HEK293 (cell line): Measurements from ENCODE around the gene GPATCH4.

ENCODE experiments used
- CTCF ChIA-PET: fragments of 350-600 bp; formaldehyde crosslinking; extraction: SDS; loops from one replicate; lab custom pipeline; 2021; ENCODE audit warnings: antibody characterized with exemption; lab: Yijun Ruan, JAX
- POLR2A ChIA-PET: fragments of 300-600 bp; formaldehyde crosslinking; extraction: SDS; loops from one replicate; lab custom pipeline; 2020; ENCODE audit warnings: antibody characterized with exemption, inconsistent platforms; lab: Yijun Ruan, JAX
- H3K27ac ChIP-seq: fragments of 200-500 bp; sonication (Bioruptor generic); 2 replicates; pipeline ENCODE4 v1.5.1; 2014; ENCODE audit warnings: low read depth, low read length, control low read depth, inconsistent platforms; ENCODE audit errors: extremely low read depth
- H3K36me3 ChIP-seq, 2 experiments: fragments of 200-500 bp in 1 of 2; sonication (Bioruptor generic) in 1 of 2; 1 replicate in 1 of 2; 2 replicates in 1 of 2; pipeline ENCODE4 v1.5.1; 2014 to 2017; ENCODE audit warnings: inconsistent platforms in 2 of 2, low read length in 2 of 2; ENCODE audit not compliant: control insufficient read depth in 2 of 2, insufficient read depth in 1 of 2
- H3K4me1 ChIP-seq: fragments of 200-500 bp; sonication (Bioruptor generic); 2 replicates; pipeline ENCODE4 v1.5.1; 2014; ENCODE audit warnings: mild to moderate bottlenecking, low read length, inconsistent platforms; ENCODE audit not compliant: control insufficient read depth, insufficient read depth
- H3K4me3 ChIP-seq: 2 replicates; pipeline ENCODE4 v1.5.1; 2011; ENCODE audit warnings: low read depth, mild to moderate bottlenecking, control low read depth, low read length, moderate library complexity
- H3K9me3 ChIP-seq: fragments of 200-500 bp; sonication (Bioruptor generic); 2 replicates; pipeline ENCODE4 v1.5.1; 2014; ENCODE audit warnings: low read depth, low read length, inconsistent platforms; ENCODE audit not compliant: control insufficient read depth, insufficient read depth
- AEBP2 ChIP-seq: fragments of 450-650 bp; formaldehyde crosslinking; IDR thresholded peaks from 2 replicates; pipeline ENCODE4 v1.5.1; 2016; ENCODE audit warnings: missing biosample characterization, missing genetic modification characterization, borderline replicate concordance
- SALL2 ChIP-seq: fragments of 450-650 bp; formaldehyde crosslinking; IDR thresholded peaks from 2 replicates; pipeline ENCODE4 v1.5.0; 2017; ENCODE audit warnings: missing biosample characterization, mild to moderate bottlenecking, missing genetic modification characterization, borderline replicate concordance
- SCRT1 ChIP-seq: fragments of 450-650 bp; formaldehyde crosslinking; IDR thresholded peaks from 2 replicates; pipeline ENCODE4 v1.5.1; 2016; ENCODE audit warnings: missing biosample characterization, missing genetic modification characterization, borderline replicate concordance
- SCRT2 ChIP-seq: fragments of 450-650 bp; formaldehyde crosslinking; IDR thresholded peaks from 2 replicates; pipeline ENCODE4 v1.5.1; 2016; ENCODE audit warnings: missing biosample characterization, missing genetic modification characterization
- ZNF121 ChIP-seq: fragments of 450-650 bp; formaldehyde crosslinking; IDR thresholded peaks from 2 replicates; pipeline ENCODE4 v1.5.1; 2016; ENCODE audit warnings: missing biosample characterization, missing genetic modification characterization
- ZNF140 ChIP-seq: fragments of 450-650 bp; formaldehyde crosslinking; IDR thresholded peaks from 2 replicates; pipeline ENCODE4 v1.5.1; 2016; ENCODE audit warnings: missing biosample characterization, missing genetic modification characterization
- ZNF184 ChIP-seq: fragments of 450-650 bp; IDR thresholded peaks from 2 replicates; pipeline ENCODE4 v1.5.1; 2018; ENCODE audit warnings: missing biosample characterization, mild to moderate bottlenecking, missing genetic modification characterization
- ZNF19 ChIP-seq: fragments of 450-650 bp; formaldehyde crosslinking; IDR thresholded peaks from 2 replicates; pipeline ENCODE4; 2016; ENCODE audit warnings: missing biosample characterization, missing genetic modification characterization, low read depth
- ZNF211 ChIP-seq: fragments of 450-650 bp; formaldehyde crosslinking; IDR thresholded peaks from 2 replicates; pipeline ENCODE4 v1.5.1; 2016; ENCODE audit warnings: low read depth, missing biosample characterization, missing genetic modification characterization
- ZNF274 ChIP-seq, 2 experiments: fragments of 200-500 bp in 1 of 2; fragments of 450-650 bp in 1 of 2; sonication (Bioruptor generic) in 1 of 2; formaldehyde crosslinking in 1 of 2; IDR thresholded peaks; 2 replicates each; pipeline versions ENCODE4 v1.5.1 to v1.6.1; 2014 to 2016; ENCODE audit warnings: borderline replicate concordance in 1 of 2, inconsistent platforms in 1 of 2, low read length in 1 of 2, missing biosample characterization in 1 of 2, missing genetic modification characterization in 1 of 2
- ZNF311 ChIP-seq: fragments of 450-650 bp; formaldehyde crosslinking; IDR thresholded peaks from 2 replicates; pipeline ENCODE4 v1.5.1; 2017; ENCODE audit warnings: missing biosample characterization, missing genetic modification characterization, borderline replicate concordance
- ZNF354C ChIP-seq: fragments of 450-650 bp; formaldehyde crosslinking; IDR thresholded peaks from 2 replicates; pipeline ENCODE4 v1.5.1; 2016; ENCODE audit warnings: missing biosample characterization, missing genetic modification characterization, low read depth, borderline replicate concordance
- ZNF433 ChIP-seq: fragments of 450-650 bp; formaldehyde crosslinking; IDR thresholded peaks from 2 replicates; pipeline ENCODE4 v1.5.1; 2016; ENCODE audit warnings: missing biosample characterization, missing genetic modification characterization, low read depth
- ZNF48 ChIP-seq: fragments of 450-650 bp; formaldehyde crosslinking; IDR thresholded peaks from 2 replicates; pipeline ENCODE4 v1.5.1; 2016; ENCODE audit warnings: missing biosample characterization, missing genetic modification characterization
- ZNF501 ChIP-seq: fragments of 450-650 bp; formaldehyde crosslinking; IDR thresholded peaks from 2 replicates; pipeline ENCODE4 v1.5.1; 2016; ENCODE audit warnings: missing biosample characterization, missing genetic modification characterization
- ZNF600 ChIP-seq: fragments of 450-650 bp; formaldehyde crosslinking; IDR thresholded peaks from 2 replicates; pipeline ENCODE4 v1.5.1; 2016; ENCODE audit warnings: missing biosample characterization, missing genetic modification characterization
- ZNF624 ChIP-seq: fragments of 450-650 bp; formaldehyde crosslinking; IDR thresholded peaks from 2 replicates; pipeline ENCODE4 v1.5.1; 2017; ENCODE audit warnings: missing biosample characterization, missing genetic modification characterization
- ZNF76 ChIP-seq: fragments of 450-650 bp; formaldehyde crosslinking; IDR thresholded peaks from 2 replicates; pipeline ENCODE4; 2016; ENCODE audit warnings: low read depth, missing biosample characterization, missing genetic modification characterization, borderline replicate concordance
- ZNF792 ChIP-seq: fragments of 450-650 bp; formaldehyde crosslinking; IDR thresholded peaks from 2 replicates; pipeline ENCODE4 v1.5.1; 2016; ENCODE audit warnings: missing biosample characterization, missing genetic modification characterization
- ZSCAN23 ChIP-seq: fragments of 450-650 bp; formaldehyde crosslinking; IDR thresholded peaks from 2 replicates; pipeline ENCODE4 v1.5.1; 2016; ENCODE audit warnings: missing biosample characterization, missing genetic modification characterization
- ZSCAN5A ChIP-seq: fragments of 450-650 bp; formaldehyde crosslinking; IDR thresholded peaks from 2 replicates; pipeline ENCODE4 v1.5.1; 2016; ENCODE audit warnings: missing biosample characterization, missing genetic modification characterization
- TF ChIP-seq, protein P1 (sequence below): fragments of 450-650 bp; formaldehyde crosslinking; IDR thresholded peaks from 2 replicates; pipeline ENCODE4 v1.5.1; 2016; ENCODE audit warnings: missing biosample characterization, missing genetic modification characterization
- TF ChIP-seq, protein P2 (sequence below): fragments of 450-650 bp; formaldehyde crosslinking; IDR thresholded peaks from 2 replicates; pipeline ENCODE4 v1.5.1; 2016; ENCODE audit warnings: missing biosample characterization, missing genetic modification characterization
- TF ChIP-seq, protein P3 (sequence below): fragments of 450-650 bp; formaldehyde crosslinking; IDR thresholded peaks from 2 replicates; pipeline ENCODE4 v1.5.1; 2017; ENCODE audit warnings: missing biosample characterization, missing genetic modification characterization

GPATCH4 gene

GRCh38 chr1:156595016-156595415 is 6.3 kb downstream of the GPATCH4 start:
- no peak overlapping the region for H3K27ac ChIP-seq
- ChIA-PET CTCF (interaction anchor here (0.5 to 2.0 kb wide), 6 partner anchors 8 to 197 kb away, joined by 3 to 7 read pairs (median 4); no protein-coding TSS in a partner anchor), POLR2A (interaction anchor here (1.6 to 1.9 kb wide), 2 partner anchors 9 to 26 kb away, joined by 4 to 8 read pairs; no protein-coding TSS in a partner anchor)
- H3K9me3 ChIP-seq: no peaks in the 10 kb centered on the region
- TF ChIP-seq ZNF354C (tag by site-specific recombination) (no peak), ZNF792 (no peak), ZNF600 (tag by site-specific recombination) (peak; percentile 67), ZNF274 (IDR thresholded peaks at IDR 0.05; ENCODE audit: low read length) (no peak), ZNF274 (tag by site-specific recombination; IDR thresholded peaks at IDR 0.05; ENCODE audit: borderline replicate concordance) (no peak), AEBP2 (tag by site-specific recombination) (no peak), SCRT1 (tag by site-specific recombination) (no peak), ZNF19 (no peak), ZNF624 (tag by site-specific recombination) (no peak), SALL2 (tag by site-specific recombination) (no peak), ZNF501 (tag by site-specific recombination) (no peak), SCRT2 (tag by site-specific recombination) (peak; percentile 41; the same call in 1 of the 2 replicates), ZNF140 (tag by site-specific recombination) (no peak)
- TF ChIP-seq, protein P1, sequence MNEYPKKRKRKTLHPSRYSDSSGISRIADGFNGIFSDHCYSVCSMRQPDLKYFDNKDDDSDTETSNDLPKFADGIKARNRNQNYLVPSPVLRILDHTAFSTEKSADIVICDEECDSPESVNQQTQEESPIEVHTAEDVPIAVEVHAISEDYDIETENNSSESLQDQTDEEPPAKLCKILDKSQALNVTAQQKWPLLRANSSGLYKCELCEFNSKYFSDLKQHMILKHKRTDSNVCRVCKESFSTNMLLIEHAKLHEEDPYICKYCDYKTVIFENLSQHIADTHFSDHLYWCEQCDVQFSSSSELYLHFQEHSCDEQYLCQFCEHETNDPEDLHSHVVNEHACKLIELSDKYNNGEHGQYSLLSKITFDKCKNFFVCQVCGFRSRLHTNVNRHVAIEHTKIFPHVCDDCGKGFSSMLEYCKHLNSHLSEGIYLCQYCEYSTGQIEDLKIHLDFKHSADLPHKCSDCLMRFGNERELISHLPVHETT (tag by site-specific recombination): no peak
- peaks cover 0 to 74% of the 10 kb centered on the region in 2 experiments; a peak in 1 of 3 replicates for H3K36me3 ChIP-seq
- no peak overlapping the region for H3K4me3 ChIP-seq
- no peaks in the 10 kb centered on the region for H3K4me1 ChIP-seq

DNA sequence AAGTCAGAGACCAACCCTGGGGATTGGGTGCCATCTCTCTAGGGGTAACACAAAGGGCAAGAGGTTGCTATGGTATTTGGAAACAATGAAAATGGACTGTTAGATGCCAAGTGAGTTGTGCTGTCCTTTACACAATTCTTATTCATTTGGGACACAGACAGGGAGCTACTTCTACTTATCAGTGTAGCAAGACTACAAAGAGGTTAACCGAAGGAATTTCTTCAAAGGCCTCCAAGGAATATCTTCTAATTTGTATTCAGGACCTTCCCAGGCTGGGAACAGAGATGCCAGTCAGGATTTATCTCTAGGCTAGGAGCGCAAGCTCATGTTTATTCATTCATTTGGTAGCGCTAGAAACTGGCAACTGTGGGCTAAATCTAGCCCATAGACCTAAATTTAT is 7.1 kb downstream of the GPATCH4 start:
- ChIA-PET CTCF (interaction anchor here (0.8 to 2.0 kb wide), 7 partner anchors 9 to 131 kb away, joined by 3 to 7 read pairs (median 4); no protein-coding TSS in a partner anchor), POLR2A (interaction anchor here (1.0 to 1.6 kb wide), 3 partner anchors 10 to 137 kb away, joined by 3 to 8 read pairs (median 5); partner anchors contain the start of gene MEF2D)
- Histone ChIP-seq H3K36me3 (peaks cover 0 to 68% of the 10 kb centered on the region in 2 experiments; a peak in 1 of 3 replicates), H3K27ac (peak overlapping the region; percentile 3; the same call in 1 of the 2 replicates), H3K4me1 (no peaks in the 10 kb centered on the region), H3K4me3 (no peak overlapping the region), H3K9me3 (no peaks in the 10 kb centered on the region)
- TF ChIP-seq ZNF76 (tag by site-specific recombination) (no peak), ZNF433 (tag by site-specific recombination) (no peak), ZSCAN5A (no peak), ZNF211 (tag by site-specific recombination) (no peak), ZNF121 (tag by site-specific recombination) (no peak), ZNF48 (tag by site-specific recombination) (no peak), ZNF184 (tag by site-specific recombination) (no peak), ZSCAN23 (tag by site-specific recombination) (no peak), ZNF311 (tag by site-specific recombination) (no peak)
- TF ChIP-seq, protein P2, sequence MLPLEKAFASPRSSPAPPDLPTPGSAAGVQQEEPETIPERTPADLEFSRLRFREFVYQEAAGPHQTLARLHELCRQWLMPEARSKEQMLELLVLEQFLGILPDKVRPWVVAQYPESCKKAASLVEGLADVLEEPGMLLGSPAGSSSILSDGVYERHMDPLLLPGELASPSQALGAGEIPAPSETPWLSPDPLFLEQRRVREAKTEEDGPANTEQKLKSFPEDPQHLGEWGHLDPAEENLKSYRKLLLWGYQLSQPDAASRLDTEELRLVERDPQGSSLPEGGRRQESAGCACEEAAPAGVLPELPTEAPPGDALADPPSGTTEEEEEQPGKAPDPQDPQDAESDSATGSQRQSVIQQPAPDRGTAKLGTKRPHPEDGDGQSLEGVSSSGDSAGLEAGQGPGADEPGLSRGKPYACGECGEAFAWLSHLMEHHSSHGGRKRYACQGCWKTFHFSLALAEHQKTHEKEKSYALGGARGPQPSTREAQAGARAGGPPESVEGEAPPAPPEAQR (tag by site-specific recombination): no peak
- TF ChIP-seq, protein P3, sequence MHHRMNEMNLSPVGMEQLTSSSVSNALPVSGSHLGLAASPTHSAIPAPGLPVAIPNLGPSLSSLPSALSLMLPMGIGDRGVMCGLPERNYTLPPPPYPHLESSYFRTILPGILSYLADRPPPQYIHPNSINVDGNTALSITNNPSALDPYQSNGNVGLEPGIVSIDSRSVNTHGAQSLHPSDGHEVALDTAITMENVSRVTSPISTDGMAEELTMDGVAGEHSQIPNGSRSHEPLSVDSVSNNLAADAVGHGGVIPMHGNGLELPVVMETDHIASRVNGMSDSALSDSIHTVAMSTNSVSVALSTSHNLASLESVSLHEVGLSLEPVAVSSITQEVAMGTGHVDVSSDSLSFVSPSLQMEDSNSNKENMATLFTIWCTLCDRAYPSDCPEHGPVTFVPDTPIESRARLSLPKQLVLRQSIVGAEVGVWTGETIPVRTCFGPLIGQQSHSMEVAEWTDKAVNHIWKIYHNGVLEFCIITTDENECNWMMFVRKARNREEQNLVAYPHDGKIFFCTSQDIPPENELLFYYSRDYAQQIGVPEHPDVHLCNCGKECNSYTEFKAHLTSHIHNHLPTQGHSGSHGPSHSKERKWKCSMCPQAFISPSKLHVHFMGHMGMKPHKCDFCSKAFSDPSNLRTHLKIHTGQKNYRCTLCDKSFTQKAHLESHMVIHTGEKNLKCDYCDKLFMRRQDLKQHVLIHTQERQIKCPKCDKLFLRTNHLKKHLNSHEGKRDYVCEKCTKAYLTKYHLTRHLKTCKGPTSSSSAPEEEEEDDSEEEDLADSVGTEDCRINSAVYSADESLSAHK: no peak
